ENCODE measurements around the gene PHAF1.
A peak's percentile ranks its signal among the peaks of the same experiment; 100 is the strongest.

The PHAF1 gene

DNA sequence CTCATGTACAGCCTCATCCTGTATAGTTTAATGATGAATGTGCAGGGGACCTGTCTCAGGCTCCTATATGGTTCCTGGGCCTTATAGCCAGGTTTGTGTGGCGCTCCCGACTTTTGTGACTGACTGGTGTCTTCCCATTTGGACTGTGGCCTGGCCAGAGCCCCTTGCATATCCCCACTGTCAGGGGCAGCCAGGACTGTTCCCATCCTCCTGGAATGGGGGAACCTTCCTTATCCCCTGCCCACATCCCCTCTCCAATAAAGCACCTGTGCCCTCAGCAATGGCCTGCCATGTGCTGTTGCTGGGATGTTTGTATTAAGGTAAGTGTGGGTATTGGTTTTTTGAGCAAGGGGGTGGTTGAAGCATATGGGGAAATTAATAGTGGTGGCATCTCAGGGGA lies 38.5 kb downstream of the PHAF1 start:
- no peak for DNase-seq

DNA sequence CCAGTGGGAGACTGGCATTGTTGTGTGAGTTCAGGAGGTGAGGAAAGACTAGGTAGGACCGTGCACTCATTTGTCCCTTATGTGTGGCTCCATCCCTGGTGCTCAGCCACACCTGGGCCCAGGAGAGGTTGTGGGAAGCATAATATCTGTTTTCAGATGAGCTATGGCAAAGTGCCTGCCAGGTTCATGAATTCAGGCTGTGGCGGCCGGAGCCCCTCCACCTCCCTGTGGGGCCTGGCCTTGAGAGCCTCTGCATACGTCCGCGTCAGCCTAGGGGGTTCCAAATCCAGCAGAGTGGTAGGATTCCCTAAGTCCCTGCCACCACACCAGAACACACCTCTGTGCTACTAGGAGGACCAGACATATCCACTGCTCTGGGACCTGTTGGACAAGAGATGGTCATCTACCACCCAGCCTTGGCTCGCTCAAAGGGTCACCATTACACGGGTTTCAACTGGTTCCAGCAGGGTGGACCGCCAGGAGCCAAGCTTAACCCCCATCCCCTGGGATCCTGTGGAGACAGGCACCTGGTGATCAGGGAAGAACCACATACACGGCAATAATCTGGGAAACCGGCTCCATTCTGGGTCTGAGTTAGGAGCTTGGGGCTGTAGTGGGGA lies 39.0 kb downstream of the PHAF1 start:
- DNase-seq, result no peak

DNA sequence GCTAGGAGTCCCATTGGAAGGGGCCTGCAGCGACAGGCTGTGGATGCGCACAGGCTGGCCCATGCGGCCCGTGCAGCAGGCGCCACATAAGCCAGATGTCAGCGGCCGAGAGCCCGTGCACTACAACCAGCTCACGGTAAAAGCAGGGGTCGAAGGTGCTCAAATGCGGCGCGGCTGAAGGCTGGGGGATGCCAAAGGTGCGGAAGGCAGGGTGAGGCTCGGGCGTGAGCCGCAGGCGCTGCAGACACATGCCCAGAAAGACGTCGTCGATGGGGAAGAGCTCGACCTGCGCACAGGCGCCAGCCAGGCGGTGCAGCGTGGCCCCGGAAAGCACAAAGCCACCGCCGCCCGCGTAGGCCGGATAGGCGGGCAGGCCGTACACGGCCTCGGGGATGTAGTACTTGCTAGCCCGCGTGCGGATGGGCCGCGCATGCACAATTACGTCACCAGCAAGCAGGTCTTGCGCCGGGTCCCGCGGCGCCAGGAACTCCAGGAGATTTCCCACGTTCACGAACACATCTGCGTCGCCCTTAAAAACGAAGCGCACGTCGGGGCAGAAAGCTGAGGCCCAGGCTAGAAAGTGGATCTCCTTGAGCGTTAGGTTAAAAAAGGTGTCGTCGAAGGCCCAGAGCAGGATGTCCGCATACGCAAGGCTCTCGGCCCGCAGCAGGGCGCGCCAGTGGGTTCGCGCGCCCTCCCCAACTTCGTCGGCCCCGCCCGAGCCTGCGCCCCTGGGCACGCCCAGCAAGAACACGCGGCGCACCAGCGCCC lies 39.7 kb downstream of the PHAF1 start:
- DNase-seq, result no peak

DNA sequence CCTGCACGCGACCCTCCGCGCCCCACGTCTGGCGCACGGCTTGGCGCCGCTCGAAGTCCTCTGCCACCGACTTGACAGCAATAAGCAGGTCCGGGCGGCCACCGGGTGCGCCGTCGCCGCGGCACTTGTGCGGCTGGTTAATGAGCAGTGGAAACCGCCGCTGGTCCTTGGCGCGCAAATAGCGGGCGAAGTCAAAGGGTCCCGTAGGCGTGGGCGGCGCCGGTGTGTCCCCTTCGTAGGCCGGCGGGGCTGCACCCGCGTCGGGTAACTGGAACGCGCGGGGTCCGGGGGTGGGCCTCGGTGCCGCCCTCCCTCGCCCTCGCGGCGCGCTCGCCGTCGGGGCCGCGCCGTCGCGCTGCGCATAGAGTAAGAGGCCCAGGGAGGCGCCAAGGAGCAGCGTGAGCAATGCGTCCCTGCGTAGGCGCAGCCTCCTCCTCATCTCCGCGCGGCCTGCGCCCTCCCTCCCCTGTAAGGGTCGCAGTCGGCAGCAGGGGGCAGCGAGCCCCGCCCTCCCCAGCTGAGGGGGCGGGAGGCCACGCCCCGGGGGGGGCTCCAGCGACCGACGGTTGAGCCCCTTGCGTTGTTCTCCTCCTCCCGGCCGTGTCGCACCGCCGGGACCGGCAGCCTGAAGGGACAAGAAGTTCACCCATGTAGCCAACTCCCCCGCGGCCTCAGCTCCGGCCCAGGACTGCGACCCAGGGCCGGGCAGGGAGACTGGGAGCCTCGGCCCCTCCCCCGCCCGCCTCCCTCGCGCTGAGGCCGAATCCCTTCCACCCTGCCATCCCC lies 40.5 kb downstream of the PHAF1 start:
- DNase-seq, result no peak

DNA sequence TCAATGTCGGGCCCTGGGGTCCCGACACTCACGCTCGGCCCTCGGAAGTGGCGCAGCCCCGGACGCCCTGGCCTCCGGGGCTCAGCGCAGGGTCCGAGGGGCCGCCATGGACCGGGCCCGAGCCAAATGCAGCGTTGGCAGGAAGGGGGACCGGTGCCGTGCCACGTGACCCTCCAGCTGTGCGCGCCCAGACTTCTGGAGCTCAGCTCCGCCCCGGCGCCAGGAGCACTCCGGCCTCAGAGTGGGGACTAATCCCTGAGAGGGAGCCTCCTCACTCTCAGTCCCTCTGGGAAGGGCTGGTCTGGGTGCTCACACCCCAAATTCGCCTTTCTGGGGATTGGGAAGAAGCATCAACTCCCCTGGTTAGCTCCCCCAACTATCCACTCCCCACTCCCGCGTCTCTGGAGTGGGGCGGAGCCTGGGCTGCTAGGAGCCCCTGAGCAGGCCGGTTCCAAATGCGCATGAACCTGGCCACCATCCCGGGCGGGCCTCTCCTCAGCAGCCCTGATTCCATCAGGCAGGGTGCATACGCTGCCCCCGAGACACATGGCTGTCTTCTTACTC lies 41.2 kb downstream of the PHAF1 start, which contains the start of gene B3GNT9:
Gene B3GNT9 (minus strand): TSS at position 166 of the 564 bp plus-strand sequence. CDS start 513 bp downstream, outside the sequence.
- no peak for DNase-seq

DNA sequence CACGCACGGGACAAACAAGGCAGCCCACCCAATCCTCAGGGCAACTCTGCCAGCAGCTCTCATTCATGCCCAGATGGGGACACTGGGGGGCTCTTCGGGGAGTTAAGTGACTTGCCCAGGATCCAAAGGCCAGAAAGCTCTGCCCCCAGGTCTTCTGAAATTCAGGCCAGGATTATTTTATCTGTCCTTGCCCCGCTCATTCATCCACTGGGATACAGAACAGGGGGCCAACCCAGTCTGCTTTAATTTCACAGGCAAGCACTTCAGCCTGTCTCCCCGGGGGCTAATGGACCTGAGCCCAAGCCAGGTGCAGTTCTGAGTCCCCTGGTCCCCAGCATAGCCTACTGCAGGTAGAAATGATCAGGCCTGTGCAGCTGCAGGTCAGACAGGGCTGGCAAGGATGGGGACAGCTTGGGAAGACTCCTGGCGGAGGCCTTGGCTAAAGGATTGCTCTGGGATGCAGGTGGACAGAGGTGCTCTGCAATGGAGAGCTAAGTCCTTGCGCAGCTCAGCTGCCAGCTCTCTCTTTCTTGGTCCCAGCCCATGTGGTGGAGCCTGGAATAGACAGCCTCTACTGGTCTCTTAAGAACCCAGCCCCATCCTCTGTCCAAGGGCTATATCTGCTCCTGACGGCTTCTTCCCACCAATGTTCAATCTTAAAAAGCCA lies 41.8 kb downstream of the PHAF1 start:
- no peak for DNase-seq

DNA sequence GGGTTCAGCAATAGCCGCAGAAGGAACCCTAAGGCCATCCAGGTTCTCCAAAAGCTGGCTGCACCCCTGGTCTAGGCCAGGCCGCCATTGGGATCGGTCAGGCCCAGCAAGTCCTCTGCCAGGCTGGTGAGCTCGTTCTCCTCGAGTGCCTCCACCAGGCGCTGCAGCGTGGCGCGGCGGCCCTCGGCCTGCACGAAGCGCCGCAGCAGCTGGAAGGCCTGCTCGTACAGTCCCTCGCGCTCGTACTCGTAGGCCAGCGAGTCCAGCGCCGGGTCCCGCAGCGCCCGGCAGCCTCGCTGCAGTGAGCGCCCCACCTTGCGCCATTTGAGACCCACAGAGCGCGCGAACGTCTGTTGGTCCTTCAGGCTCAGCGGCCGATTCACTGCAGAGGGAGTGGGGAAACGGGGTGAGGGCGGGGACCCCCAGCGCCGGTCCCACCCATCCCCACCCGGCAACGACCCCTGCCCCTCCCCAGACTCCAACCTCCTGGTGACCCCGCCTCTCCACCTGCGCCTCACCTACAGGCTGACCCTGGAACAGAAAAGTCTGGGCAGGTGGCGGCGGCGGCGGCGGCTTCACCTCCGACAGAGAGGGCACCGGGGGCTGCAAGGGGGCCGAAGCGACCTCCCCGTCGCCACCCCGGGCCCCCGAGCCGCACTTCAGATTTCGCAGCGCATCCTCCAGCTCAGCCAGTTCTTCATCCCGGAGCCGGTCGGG lies 45.0 kb downstream of the PHAF1 start:
- DNase-seq, result no peak

DNA sequence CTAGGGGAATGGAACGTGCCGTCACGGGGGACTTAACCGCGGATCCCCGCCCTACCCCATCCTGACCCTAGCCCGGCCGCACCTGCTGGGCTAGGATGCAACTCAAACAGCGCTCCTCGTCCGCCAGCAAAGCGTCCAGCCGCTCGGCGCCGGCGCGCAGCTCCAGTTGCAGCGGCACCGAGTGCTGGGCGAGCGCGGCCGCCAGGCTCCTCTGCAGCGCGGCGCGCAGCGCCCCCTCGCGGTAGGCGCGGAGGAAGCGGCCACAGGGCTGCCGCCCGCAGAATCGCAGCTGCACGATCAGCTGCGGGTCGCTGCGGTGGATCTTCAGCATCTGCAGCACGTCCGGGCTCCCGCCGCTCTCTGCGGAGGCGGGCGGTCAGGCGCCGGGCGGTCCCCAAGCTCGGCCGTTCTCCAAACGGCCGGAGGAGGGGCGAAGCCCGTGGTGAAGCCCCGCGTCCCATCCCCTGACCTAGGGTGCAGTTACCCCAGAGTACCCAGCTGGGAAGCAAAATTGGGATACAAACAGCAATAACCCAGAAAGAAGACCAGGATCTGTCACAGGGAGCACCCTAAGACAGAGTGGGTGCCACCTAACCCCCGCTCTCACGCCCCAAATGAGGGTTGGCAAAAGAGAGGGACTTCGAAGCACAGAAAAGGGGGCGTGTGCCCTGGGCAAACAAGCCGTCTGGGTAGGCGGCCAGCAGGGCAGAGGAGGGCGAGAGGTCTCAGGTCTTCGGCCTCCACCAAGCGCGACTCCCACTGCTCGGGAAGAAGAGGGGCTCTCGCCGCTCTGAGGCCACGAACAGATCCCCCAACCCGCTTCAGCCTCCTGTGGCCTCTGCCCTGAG lies 45.8 kb downstream of the PHAF1 start:
- DNase-seq, result peak; percentile 77

DNA sequence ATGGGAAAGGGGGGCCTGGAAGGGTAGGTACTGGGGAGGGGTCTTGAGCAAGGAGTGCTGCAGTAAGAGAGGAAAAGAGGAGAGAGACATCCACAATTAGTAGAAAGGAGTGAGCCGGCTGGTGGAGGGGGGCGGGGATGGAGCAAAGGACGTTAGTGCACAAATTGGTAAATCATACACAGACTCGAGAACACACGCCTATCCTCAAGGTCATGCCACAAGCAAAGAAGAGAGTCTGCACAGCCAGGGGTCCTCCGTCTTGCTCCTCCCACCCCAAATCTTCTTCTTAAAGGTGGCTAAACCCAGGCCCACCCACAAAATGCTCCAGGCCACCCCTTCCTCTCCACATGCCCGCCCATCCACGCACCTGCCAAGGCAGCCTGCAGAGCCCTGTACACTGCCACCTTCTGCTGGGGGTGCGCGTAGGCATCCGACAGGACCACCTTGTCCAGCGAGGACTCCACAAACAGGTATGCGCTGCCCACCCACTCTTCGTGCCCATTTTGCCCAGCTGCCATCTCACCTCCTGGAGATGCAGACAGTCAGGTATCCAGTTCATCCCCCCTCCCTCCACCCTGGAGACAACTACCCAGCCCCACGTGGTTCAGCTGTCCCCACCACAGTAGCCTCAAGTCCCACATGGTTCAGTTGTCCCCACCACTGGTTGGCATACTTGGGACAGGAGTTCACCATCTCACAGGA lies 46.6 kb downstream of the PHAF1 start:
- DNase-seq, result no peak

DNA sequence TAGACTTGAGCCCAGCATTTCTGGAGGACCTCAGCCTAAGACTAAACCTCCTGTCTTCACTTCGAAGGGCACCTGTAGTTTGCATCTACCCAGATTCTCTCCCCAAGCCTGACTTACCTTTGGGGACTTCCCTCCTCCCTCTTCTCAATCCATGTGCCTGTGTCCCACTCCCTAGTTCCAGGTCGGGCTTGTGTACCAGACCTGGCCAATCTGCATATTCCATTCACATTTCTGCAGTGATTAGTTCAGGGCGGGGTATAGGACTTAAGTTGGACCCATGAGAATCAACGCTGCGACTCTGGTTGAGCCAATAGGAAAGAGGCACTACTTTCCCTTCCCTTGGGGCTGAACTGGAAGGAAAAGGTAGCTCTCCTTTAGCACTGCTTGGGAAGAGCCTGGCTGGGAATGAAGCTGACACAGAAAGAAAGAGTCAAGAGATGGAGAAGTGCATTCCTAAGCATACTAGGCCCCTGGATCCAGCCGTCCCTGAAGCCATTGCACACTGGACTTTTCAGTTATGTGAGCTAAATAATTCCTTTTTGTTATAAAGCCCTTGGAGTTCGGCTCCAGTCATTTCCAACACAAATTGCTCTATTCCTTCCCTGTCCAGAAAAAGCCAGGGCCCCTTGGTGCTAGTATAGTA lies 47.5 kb downstream of the PHAF1 start:
- no peak for DNase-seq

DNA sequence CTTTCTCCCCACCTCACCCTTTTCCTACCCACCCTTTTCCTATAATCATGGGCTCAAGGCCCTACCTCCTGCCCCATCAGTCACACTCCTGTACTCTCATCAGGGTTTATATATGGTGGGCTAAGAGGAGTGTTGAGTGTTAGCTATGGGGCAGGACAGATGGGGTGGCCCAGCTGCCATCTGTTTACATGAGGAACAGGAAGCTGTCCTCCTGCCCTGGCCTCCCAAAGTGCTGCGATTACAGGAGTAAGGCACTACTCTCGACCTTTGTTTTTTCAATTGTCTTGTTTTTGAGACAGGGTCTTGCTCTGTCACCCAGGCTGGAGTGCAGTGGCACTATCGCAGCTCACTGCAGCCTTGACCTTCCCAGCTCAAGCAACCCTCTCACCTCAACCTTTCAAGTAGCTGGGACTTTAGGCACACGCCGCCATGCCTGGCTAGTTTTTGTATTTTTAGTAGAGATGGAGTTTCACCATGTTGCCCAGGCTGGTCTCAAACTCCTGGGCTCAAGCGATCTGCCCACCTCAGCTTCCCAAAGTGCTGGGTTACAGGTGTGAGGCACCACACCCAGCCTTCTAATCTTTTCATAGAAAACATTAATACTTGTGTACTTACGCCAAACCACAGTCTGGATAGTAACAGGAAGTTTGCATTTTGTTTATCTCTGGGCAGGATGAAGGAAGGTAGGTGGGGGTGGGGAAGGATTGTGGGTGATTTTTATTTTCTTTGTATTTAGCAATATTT lies 48.3 kb downstream of the PHAF1 start:
- no peak for DNase-seq

DNA sequence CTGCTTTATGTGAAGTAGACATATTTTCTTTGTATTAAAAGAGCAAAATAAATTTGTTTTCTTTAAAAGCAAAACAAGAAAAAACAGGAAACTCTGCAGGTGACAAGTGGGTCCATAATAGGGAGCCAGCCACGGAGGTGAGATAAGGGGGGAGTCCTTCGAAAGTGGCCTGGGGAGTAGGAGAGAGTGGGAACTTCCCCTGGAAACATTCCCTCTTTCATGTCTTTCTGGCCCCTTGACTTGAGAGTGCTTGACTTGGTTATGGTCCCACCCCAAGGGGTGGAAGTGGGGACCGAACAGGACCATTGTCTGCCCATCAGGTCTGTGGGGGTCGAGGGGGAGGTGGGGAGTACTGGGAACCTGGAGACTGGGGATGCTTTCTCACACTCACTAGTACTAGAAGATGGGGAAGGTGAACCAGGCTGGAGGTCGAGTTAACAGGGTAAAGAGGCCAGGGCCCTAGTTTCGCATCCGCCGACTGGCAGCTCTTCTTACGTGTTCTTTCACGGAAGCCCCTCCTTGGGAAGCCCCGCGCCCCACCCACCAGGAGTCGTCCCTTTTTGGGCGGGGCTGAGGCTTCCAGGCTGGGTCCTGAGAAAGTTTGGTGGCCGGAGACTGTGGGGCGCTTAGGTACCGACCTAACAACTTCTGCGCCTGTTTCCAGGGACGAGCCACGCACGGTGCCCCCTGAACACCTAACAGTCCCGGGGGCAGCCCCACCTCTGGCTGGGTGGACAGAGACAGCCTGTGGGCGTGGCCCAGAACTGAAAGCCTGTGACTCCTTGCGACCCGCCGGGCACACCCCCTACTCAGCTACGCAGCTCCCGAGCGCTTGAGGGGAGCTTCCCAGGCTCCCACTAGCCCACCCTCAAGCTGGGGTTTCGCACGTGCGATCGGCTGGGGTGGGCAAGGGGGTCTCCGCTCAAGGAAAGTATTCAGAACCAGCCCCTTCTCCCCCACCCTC lies 49.2 kb downstream of the PHAF1 start:
- peak; percentile 72 for DNase-seq

DNA sequence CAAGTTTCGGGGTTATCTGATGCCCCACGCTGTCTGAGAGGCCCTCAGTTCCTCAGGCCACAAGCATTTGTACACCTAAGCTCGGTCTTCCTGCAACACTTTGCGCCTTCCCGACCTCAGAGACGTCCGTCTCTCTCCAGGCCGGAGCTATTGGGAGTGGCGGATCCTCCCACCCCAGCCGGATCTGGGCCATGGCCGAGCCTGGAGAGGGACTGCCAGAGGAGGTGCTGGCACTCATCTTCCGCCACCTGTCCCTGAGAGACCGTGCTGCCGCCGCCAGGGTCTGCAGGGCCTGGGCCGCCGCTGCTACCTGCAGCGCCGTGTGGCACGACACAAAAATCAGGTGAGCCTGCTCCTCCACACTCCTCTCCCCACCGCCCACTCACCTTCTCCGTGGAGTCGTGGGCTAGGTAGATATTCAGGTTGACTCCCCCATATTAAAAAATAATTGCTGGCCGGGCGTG lies 51.9 kb downstream of the PHAF1 start:
- DNase-seq, result no peak

DNA sequence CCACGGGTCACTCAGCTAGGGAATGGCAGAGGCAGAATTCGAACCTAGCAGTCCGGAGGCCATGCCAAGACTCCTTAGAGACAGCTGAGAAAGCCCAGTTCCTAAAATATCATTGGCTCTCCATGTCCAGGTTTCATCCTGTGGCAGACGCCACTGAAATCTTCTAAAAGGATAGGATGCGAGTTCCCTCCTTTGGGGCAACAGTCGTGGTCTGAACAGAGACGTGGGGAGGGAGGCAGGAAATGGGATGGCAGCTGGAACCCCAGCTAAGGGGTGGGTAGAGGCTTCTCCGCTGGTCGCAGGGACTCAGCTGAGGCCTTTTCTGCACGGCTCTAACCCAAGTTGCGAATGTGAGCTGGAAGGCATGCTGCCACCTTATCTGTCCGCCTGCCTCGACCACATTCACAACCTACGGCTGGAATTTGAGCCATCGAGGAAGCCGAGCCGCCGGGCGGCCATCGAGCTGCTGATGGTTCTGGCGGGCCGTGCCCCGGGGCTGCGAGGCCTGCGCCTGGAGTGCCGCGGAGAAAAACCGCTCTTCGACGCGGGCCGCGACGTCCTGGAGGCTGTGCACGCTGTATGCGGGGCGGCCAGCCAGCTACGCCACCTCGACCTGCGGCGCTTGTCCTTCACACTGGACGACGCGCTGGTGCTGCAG lies 52.9 kb downstream of the PHAF1 start:
- DNase-seq, result no peak

DNA sequence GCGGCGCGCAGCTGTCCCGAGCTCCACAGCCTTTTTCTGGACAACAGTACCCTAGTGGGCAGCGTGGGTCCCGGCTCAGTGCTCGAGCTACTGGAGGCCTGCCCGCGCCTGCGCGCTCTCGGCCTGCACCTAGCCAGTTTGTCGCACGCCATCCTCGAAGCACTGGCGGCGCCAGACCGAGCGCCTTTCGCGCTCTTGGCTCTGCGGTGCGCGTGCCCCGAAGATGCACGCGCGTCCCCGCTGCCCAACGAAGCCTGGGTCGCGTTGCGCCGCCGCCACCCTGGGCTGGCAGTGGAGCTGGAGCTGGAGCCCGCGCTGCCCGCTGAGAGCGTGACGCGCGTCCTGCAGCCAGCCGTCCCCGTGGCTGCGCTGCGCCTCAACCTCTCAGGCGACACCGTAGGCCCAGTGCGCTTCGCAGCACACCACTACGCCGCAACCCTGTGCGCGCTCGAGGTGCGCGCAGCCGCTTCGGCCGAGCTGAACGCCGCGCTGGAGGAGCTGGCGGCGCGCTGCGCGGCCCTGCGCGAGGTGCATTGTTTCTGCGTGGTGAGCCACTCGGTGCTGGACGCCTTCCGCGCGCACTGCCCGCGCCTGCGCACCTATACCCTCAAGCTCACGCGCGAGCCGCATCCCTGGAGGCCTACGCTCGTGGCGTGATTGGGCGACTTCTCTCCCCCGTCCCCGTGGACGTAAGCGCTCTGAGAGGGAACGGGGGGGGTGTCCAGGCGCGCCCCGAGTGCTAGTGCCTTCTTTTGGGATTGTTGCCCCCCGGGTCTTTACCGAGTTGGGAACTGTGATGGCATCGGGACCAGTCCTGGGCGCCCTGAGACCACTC lies 53.6 kb downstream of the PHAF1 start:
- no peak for DNase-seq

DNA sequence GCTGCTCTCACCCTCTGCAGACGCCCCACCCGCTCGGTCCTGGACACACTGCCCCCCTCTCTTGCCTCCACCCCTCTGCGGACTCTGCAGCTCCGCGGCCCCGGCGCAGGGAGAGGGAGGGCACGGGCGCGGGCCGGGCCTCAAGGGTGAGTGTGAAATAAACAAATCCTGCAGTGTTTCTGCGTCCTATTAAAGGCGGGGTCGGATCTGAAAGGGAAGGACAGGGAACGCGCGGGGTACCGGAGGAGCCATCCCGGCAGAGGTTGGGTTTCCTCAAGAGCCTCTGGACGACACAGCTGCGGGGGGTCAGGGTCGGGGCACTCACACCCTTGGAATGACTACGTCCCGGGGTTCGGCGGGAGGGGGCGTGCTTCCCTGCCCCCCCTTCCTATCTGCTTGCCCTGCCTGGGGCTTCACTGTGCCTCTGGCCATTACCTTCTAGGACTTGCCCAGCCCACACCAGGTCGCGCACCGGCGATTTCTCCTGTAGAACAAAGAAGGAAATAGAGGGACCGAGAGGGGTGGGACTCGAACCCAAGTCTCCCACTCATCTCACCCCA lies 54.3 kb downstream of the PHAF1 start:
- no peak for DNase-seq

Measured in T-helper 9 cell (primary cell).